SK-N-SH treated with all-trans-retinoic acid at 6 μM for 48 hours (cell line): Measurements from ENCODE around the gene AKNA.

Experiments
- ATAC-seq: fragments of 200-7000 bp; cut with Tn5 transposase; 3 replicates; pipeline ENCODE4 v1.9.1; 2020; ENCODE audit warnings: mild to moderate bottlenecking, moderate library complexity
- ARNTL ChIP-seq: fragments of 450-650 bp; formaldehyde crosslinking; IDR thresholded peaks from 2 replicates; pipeline ENCODE4 v1.5.0; 2020; ENCODE audit warnings: low read depth, mild to moderate bottlenecking, moderate library complexity, borderline replicate concordance
- BACH2 ChIP-seq: fragments of 250-450 bp; sonication (Bioruptor Pico); IDR thresholded peaks from 2 replicates; pipeline ENCODE4 v1.9.0; 2021; ENCODE audit warnings: mild to moderate bottlenecking, borderline replicate concordance
- CREB5 ChIP-seq: fragments of 250-450 bp; sonication (Bioruptor Pico); IDR thresholded peaks from 2 replicates; pipeline ENCODE4 v1.5.1; 2020; ENCODE audit warnings: low read depth, mild to moderate bottlenecking, moderate library complexity
- CSRNP3 ChIP-seq: fragments of 250-450 bp; sonication (Bioruptor Pico); IDR thresholded peaks from 2 replicates; pipeline ENCODE4 v1.5.1; 2021; ENCODE audit warnings: mild to moderate bottlenecking, moderate library complexity
- ESRRG ChIP-seq: fragments of 250-450 bp; sonication (Bioruptor Pico); IDR thresholded peaks from 2 replicates; pipeline ENCODE4 v1.6.1; 2021; ENCODE audit warnings: mild to moderate bottlenecking
- GLIS3 ChIP-seq: fragments of 250-450 bp; sonication (Bioruptor Pico); IDR thresholded peaks from 2 replicates; pipeline ENCODE4 v1.5.0; 2020; ENCODE audit warnings: mild to moderate bottlenecking, moderate library complexity
- ISL1 ChIP-seq: fragments of 250-450 bp; sonication (Bioruptor Pico); IDR thresholded peaks from 2 replicates; pipeline ENCODE4 v2.1.2; 2022; ENCODE audit warnings: mild to moderate bottlenecking, moderate library complexity
- OSR1 ChIP-seq: fragments of 250-450 bp; sonication (Bioruptor Pico); IDR thresholded peaks from 2 replicates; pipeline ENCODE4 v1.8.0; 2022; ENCODE audit warnings: moderate library complexity, mild to moderate bottlenecking, inconsistent platforms
- PATZ1 ChIP-seq: fragments of 250-450 bp; sonication (Bioruptor Pico); IDR thresholded peaks from 2 replicates; pipeline ENCODE4 v1.8.0; 2020; ENCODE audit warnings: mild to moderate bottlenecking, moderate library complexity, borderline replicate concordance
- POU6F1 ChIP-seq: fragments of 250-450 bp; sonication (Bioruptor Pico); IDR thresholded peaks from 2 replicates; pipeline ENCODE4 v1.8.0; 2021; ENCODE audit warnings: low read depth, mild to moderate bottlenecking, moderate library complexity, borderline replicate concordance
- PPARA ChIP-seq: fragments of 250-450 bp; sonication (Bioruptor Pico); IDR thresholded peaks from 2 replicates; pipeline ENCODE4 v1.5.0; 2020; ENCODE audit warnings: mild to moderate bottlenecking, borderline replicate concordance
- RARB ChIP-seq: fragments of 250-450 bp; sonication (Bioruptor Pico); IDR thresholded peaks from 2 replicates; pipeline ENCODE4 v1.8.0; 2021; ENCODE audit warnings: mild to moderate bottlenecking, moderate library complexity
- SNAI2 ChIP-seq: fragments of 250-450 bp; sonication (Bioruptor Pico); IDR thresholded peaks from 2 replicates; pipeline ENCODE4 v1.5.0; 2020; ENCODE audit warnings: mild to moderate bottlenecking, moderate library complexity
- TCF4 ChIP-seq: fragments of 250-450 bp; sonication (Bioruptor Pico); IDR thresholded peaks from 2 replicates; pipeline ENCODE4 v1.8.0; 2021; ENCODE audit warnings: mild to moderate bottlenecking, moderate library complexity, borderline replicate concordance
- TOX ChIP-seq: fragments of 250-450 bp; sonication (Bioruptor Pico); IDR thresholded peaks from 2 replicates; pipeline ENCODE4 v1.8.0; 2021; ENCODE audit warnings: mild to moderate bottlenecking, moderate library complexity, borderline replicate concordance
- TSHZ2 ChIP-seq: fragments of 250-450 bp; sonication (Bioruptor Pico); IDR thresholded peaks from 2 replicates; pipeline ENCODE4 v1.5.0; 2020; ENCODE audit warnings: mild to moderate bottlenecking, moderate library complexity
- ZC3H10 ChIP-seq: fragments of 250-450 bp; sonication (Bioruptor Pico); IDR thresholded peaks from 2 replicates; pipeline ENCODE4 v1.5.1; 2021; ENCODE audit warnings: mild to moderate bottlenecking, moderate library complexity
- ZFP3 ChIP-seq: fragments of 250-450 bp; sonication (Bioruptor Pico); IDR thresholded peaks from 2 replicates; pipeline ENCODE4 v1.5.0; 2020; ENCODE audit warnings: mild to moderate bottlenecking, moderate library complexity
- ZFP30 ChIP-seq: fragments of 450-650 bp; formaldehyde crosslinking; IDR thresholded peaks from 2 replicates; pipeline ENCODE4 v1.5.0; 2022; ENCODE audit warnings: mild to moderate bottlenecking, moderate library complexity
- ZNF565 ChIP-seq: fragments of 450-650 bp; formaldehyde crosslinking; conservative IDR thresholded peaks from 2 replicates; pipeline ENCODE4 v1.5.0; 2020; ENCODE audit warnings: low read depth, mild to moderate bottlenecking, moderate library complexity
- ZNF70 ChIP-seq: fragments of 450-650 bp; formaldehyde crosslinking; IDR thresholded peaks from 2 replicates; pipeline ENCODE4 v1.5.0; 2020; ENCODE audit warnings: mild to moderate bottlenecking, moderate library complexity
- ZNF8 ChIP-seq: fragments of 450-650 bp; formaldehyde crosslinking; IDR thresholded peaks from 2 replicates; pipeline ENCODE4 v1.5.0; 2020; ENCODE audit warnings: mild to moderate bottlenecking, moderate library complexity

Gene AKNA

GRCh38 chr9:114303571-114303970 is 84.2 kb downstream of the AKNA start:
- no peak for ATAC-seq
- TF ChIP-seq BACH2 (CRISPR knock-in tag) (no peak), ZFP30 (no peak), ARNTL (CRISPR knock-in tag) (no peak), GLIS3 (CRISPR knock-in tag) (no peak), SNAI2 (CRISPR knock-in tag) (no peak), PATZ1 (CRISPR knock-in tag) (no peak), ZNF70 (no peak)

- no peak for ATAC-seq
- TF ChIP-seq GLIS3 (CRISPR knock-in tag) (no peak), ESRRG (CRISPR knock-in tag) (no peak), RARB (CRISPR knock-in tag) (no peak), ISL1 (CRISPR knock-in tag) (no peak), ZNF8 (CRISPR knock-in tag) (no peak), POU6F1 (CRISPR knock-in tag) (no peak), TOX (no peak), SNAI2 (CRISPR knock-in tag) (no peak), CREB5 (CRISPR knock-in tag) (no peak), ZFP30 (no peak), ZFP3 (CRISPR knock-in tag) (no peak)
Measured at GRCh38 chr9:114302727-114303126, 85.1 kb downstream of the AKNA start.

- no peak for ATAC-seq
- TF ChIP-seq ESRRG (CRISPR knock-in tag) (no peak), BACH2 (CRISPR knock-in tag) (no peak), TSHZ2 (no peak), OSR1 (no peak), GLIS3 (CRISPR knock-in tag) (no peak), CREB5 (CRISPR knock-in tag) (no peak), RARB (CRISPR knock-in tag) (no peak), ZC3H10 (CRISPR knock-in tag) (no peak), ISL1 (CRISPR knock-in tag) (no peak), PPARA (CRISPR knock-in tag) (no peak), ZNF565 (CRISPR knock-in tag) (no peak), TCF4 (no peak), ZFP3 (CRISPR knock-in tag) (no peak), CSRNP3 (CRISPR knock-in tag) (no peak), ZFP30 (no peak)
Measured at GRCh38 chr9:114301798-114302565, 85.8 kb downstream of the AKNA start.
